H1 (cell line): ENCODE data around the gene MLF1. TPM values are rescaled to one million over a fixed set of nuclear protein-coding genes. Genes with fewer than 3 reads are reported as not detected.

Source experiments
- CTCF ChIA-PET: fragments of 300-600 bp; sonication (Branson Sonifier 250); formaldehyde crosslinking; loops from one replicate; lab custom pipeline; 2021; ENCODE audit not compliant: partially characterized antibody; lab: Charles Lee
- POLR2A ChIA-PET: fragments of 300-600 bp; sonication (Branson Sonifier 250); formaldehyde crosslinking; loops from one replicate; lab custom pipeline; 2021; ENCODE audit warnings: inconsistent platforms; ENCODE audit not compliant: partially characterized antibody; lab: Charles Lee
- DNase-seq, 2 experiments: peaks; one replicate each; pipeline versions ENCODE4 v3.0.0 to v3.0.0-alpha.2; 2010 to 2022; ENCODE audit warnings: low spot score in 2 of 2, low read depth in 1 of 2, mixed read lengths in 1 of 2
- FAIRE-seq: peaks from 2 replicates; lab custom pipeline; 2011; peaks lifted over from hg19 to GRCh38; lab: Jason Lieb, UNC
- H2AFZ ChIP-seq: 2 replicates; pipeline ENCODE4 v1.8.1; 2012; ENCODE audit warnings: low read length, inconsistent platforms
- H2AK5ac ChIP-seq: 2 replicates; pipeline ENCODE4 v1.6.1; 2013; ENCODE audit warnings: low read depth, low read length
- H2BK120ac ChIP-seq: replicated peaks from 2 replicates; pipeline ENCODE3; 2013; ENCODE audit warnings: low read depth, low read length, inconsistent platforms
- H2BK12ac ChIP-seq: 2 replicates; pipeline ENCODE4 v1.6.1; 2013; ENCODE audit warnings: low read depth, low read length
- H2BK15ac ChIP-seq: 2 replicates; pipeline ENCODE4 v1.6.1; 2013; ENCODE audit warnings: low read length
- H2BK20ac ChIP-seq: 2 replicates; pipeline ENCODE4 v1.6.1; 2013; ENCODE audit warnings: low read length
- H2BK5ac ChIP-seq: 2 replicates; pipeline ENCODE4 v1.6.1; 2013; ENCODE audit warnings: low read depth, low read length
- H3K14ac ChIP-seq: 2 replicates; pipeline ENCODE4 v1.6.1; 2013; ENCODE audit warnings: inconsistent platforms; ENCODE audit not compliant: insufficient read length
- H3K18ac ChIP-seq: 2 replicates; pipeline ENCODE4 v1.6.1; 2013; ENCODE audit warnings: low read length; ENCODE audit errors: extremely low read depth
- H3K23ac ChIP-seq: 2 replicates; pipeline ENCODE4 v1.6.1; 2013; ENCODE audit warnings: inconsistent platforms; ENCODE audit not compliant: insufficient read length
- H3K23me2 ChIP-seq: 2 replicates; pipeline ENCODE4 v1.6.1; 2013; ENCODE audit warnings: low read depth, low read length
- H3K27ac ChIP-seq: 2 replicates; pipeline ENCODE4 v1.6.1; 2011; ENCODE audit warnings: low read depth, low read length, inconsistent platforms
- H3K27me3 ChIP-seq, 4 experiments: replicated peaks in 1 of 4; 1 replicate in 1 of 4; 2 replicates in 3 of 4; pipeline versions ENCODE4 v1.6.1 to v1.8.1; 2011 to 2013; ENCODE audit warnings: low read length in 3 of 4, mild to moderate bottlenecking in 3 of 4, inconsistent platforms in 2 of 4, mixed read lengths in 2 of 4, moderate library complexity in 1 of 4; ENCODE audit not compliant: control insufficient read depth in 3 of 4, insufficient read depth in 3 of 4; ENCODE audit errors: extremely low read depth in 1 of 4
- H3K36me3 ChIP-seq, 4 experiments: 2 replicates each; pipeline versions ENCODE4 v1.6.1 to v1.8.1; 2011 to 2013; ENCODE audit warnings: mild to moderate bottlenecking in 4 of 4, low read length in 3 of 4, moderate library complexity in 2 of 4, control low read depth in 1 of 4, inconsistent platforms in 1 of 4; ENCODE audit not compliant: insufficient read depth in 4 of 4, control insufficient read depth in 2 of 4
- H3K4ac ChIP-seq: replicated peaks from 2 replicates; pipeline ENCODE3; 2013; ENCODE audit warnings: low read length, low read depth, mixed read lengths, inconsistent platforms; ENCODE audit not compliant: insufficient read length
- H3K4me1 ChIP-seq, 4 experiments: replicated peaks in 1 of 4; 1 replicate in 1 of 4; 2 replicates in 3 of 4; pipeline versions ENCODE4 v1.6.1 to v1.8.1; 2011 to 2013; ENCODE audit warnings: low read length in 3 of 4, inconsistent platforms in 2 of 4, mixed read lengths in 1 of 4; ENCODE audit not compliant: insufficient read depth in 4 of 4, control insufficient read depth in 3 of 4
- H3K4me2 ChIP-seq, 2 experiments: 2 replicates each; pipeline versions ENCODE4 v1.6.1 to v1.8.1; 2011 to 2013; ENCODE audit warnings: low read depth in 2 of 2, low read length in 2 of 2, control low read depth in 1 of 2, inconsistent platforms in 1 of 2, mild to moderate bottlenecking in 1 of 2; ENCODE audit not compliant: insufficient read depth in 1 of 2
- H3K4me3 ChIP-seq, 4 experiments: fragments of 200-600, 300-600 bp in 1 of 4; sonication (generic), shearing (Covaris generic), sonication (Bioruptor Twin) in 1 of 4; 2 replicates each; pipeline versions ENCODE4 v1.5.1 to v1.8.1; 2011 to 2016; ENCODE audit warnings: low read length in 4 of 4, low read depth in 3 of 4, control low read depth in 2 of 4, inconsistent platforms in 2 of 4, mild to moderate bottlenecking in 2 of 4, mixed read lengths in 1 of 4, moderate library complexity in 1 of 4; ENCODE audit not compliant: insufficient read depth in 2 of 4; ENCODE audit errors: extremely low read depth in 1 of 4
- H3K56ac ChIP-seq: replicated peaks from 2 replicates; pipeline ENCODE3; 2013; ENCODE audit warnings: low read depth, mild to moderate bottlenecking, mixed read lengths, low read length, inconsistent platforms; ENCODE audit not compliant: insufficient read length
- H3K79me1 ChIP-seq: 2 replicates; pipeline ENCODE4 v1.6.1; 2013; ENCODE audit warnings: low read depth, low read length, control low read depth
- H3K79me2 ChIP-seq, 2 experiments: 2 replicates each; pipeline versions ENCODE4 v1.6.1 to v1.8.1; 2012 to 2013; ENCODE audit warnings: low read length in 2 of 2, mild to moderate bottlenecking in 2 of 2, inconsistent platforms in 1 of 2; ENCODE audit not compliant: insufficient read depth in 2 of 2, control insufficient read depth in 1 of 2
- H3K9ac ChIP-seq, 4 experiments: replicated peaks in 1 of 4; 1 replicate in 1 of 4; 2 replicates in 3 of 4; pipeline versions ENCODE4 v1.6.1 to v1.8.1; 2011 to 2013; ENCODE audit warnings: low read depth in 3 of 4, low read length in 3 of 4, control low read depth in 2 of 4, mild to moderate bottlenecking in 2 of 4, moderate library complexity in 2 of 4, inconsistent platforms in 1 of 4; ENCODE audit errors: extremely low read depth in 1 of 4
- H3K9me3 ChIP-seq, 2 experiments: 2 replicates each; pipeline versions ENCODE4 v1.6.1 to v1.8.1; 2012 to 2013; ENCODE audit warnings: mild to moderate bottlenecking in 2 of 2, moderate library complexity in 2 of 2, control low read depth in 1 of 2, inconsistent platforms in 1 of 2, low read depth in 1 of 2, low read length in 1 of 2, mixed read lengths in 1 of 2; ENCODE audit not compliant: insufficient read depth in 2 of 2
- H4K20me1 ChIP-seq, 2 experiments: replicated peaks in 1 of 2; 2 replicates each; pipeline versions ENCODE3 to v1.8.1; 2011 to 2013; ENCODE audit warnings: inconsistent platforms in 2 of 2, low read length in 2 of 2, mild to moderate bottlenecking in 1 of 2; ENCODE audit not compliant: insufficient read depth in 2 of 2, control insufficient read depth in 1 of 2
- H4K5ac ChIP-seq: 2 replicates; pipeline ENCODE4 v1.6.1; 2013; ENCODE audit warnings: low read length, low read depth, mixed read lengths, inconsistent platforms; ENCODE audit not compliant: insufficient read length
- H4K8ac ChIP-seq: 2 replicates; pipeline ENCODE4 v1.8.0; 2013; ENCODE audit warnings: mild to moderate bottlenecking, moderate library complexity, low read length, inconsistent platforms; ENCODE audit not compliant: insufficient read depth; ENCODE audit errors: extremely low read depth
- H4K91ac ChIP-seq: replicated peaks from 2 replicates; pipeline ENCODE3; 2013; ENCODE audit warnings: low read length, mixed read lengths, inconsistent platforms; ENCODE audit not compliant: insufficient read length
- RBBP5 ChIP-seq: IDR thresholded peaks from 2 replicates; pipeline ENCODE4 v1.7.1; 2012; ENCODE audit warnings: low read depth, mild to moderate bottlenecking, inconsistent platforms, low read length, moderate library complexity, borderline replicate concordance
- WGBS, 2 experiments: shearing (Covaris generic) in 1 of 2; methylation state at CpG; one replicate each; pipeline versions ENCODE4 v1.1.6 to v1.1.7; 2013 to 2015; ENCODE audit warnings: low lambda C conversion rate in 2 of 2, mixed read lengths in 2 of 2, inconsistent platforms in 1 of 2, low coverage in 1 of 2, missing lambda C conversion rate in 1 of 2; ENCODE audit not compliant: insufficient replicate concordance in 2 of 2, insufficient coverage in 1 of 2, insufficient read length in 1 of 2; ENCODE audit errors: extremely low coverage in 1 of 2, missing lambda C conversion rate in 1 of 2; 5-methylcytosine and 5-hydroxymethylcytosine counted together
- polyA plus RNA-seq, 7 experiments: library from polyadenylated mRNA; depleted of rRNA in 3 of 7; stranded (reverse) in 5 of 7; unstranded in 2 of 7; fragments of >200 nt in 5 of 7; fragments of 200-250 nt in 2 of 7; gene quantifications; 1 replicate in 5 of 7; 2 replicates in 1 of 7; 4 replicates in 1 of 7; pipeline versions ENCODE4 v1.2.1 to v1.2.3, GENCODE V29; 2011 to 2013; ENCODE audit warnings: missing spikeins in 2 of 7, mixed read lengths in 2 of 7
- total RNA-seq: library from RNA; stranded (reverse); fragmentation: NEBNext Ultra II Directional; extraction: Animal tissue kit (Norgen Biotek cat#: 25700); gene quantifications from 2 replicates; pipeline ENCODE4 v1.2.1, GENCODE V29; 2021

Gene MLF1
- total and polyA plus RNA-seq, 2 of the 8 experiments (the other 6 are each of a cell fraction or from before 2014, with no cell fraction given) = 13.4 to 48.9 TPM

- H4K5ac ChIP-seq = no peak overlapping the region
- H3K4me3 ChIP-seq = no peak overlapping the region
- H3K4me2 ChIP-seq = no peak overlapping the region
- no peak overlapping the region for H2BK15ac ChIP-seq
- no peak for DNase-seq
- H3K23ac ChIP-seq = no peak overlapping the region
- no peak overlapping the region for H2BK5ac ChIP-seq
- ChIA-PET CTCF (interaction anchor here (0.6 to 2.4 kb wide), 2 partner anchors 15 to 84 kb away, joined by 3 to 5 read pairs; partner anchors contain the start of gene GFM1), POLR2A (interaction anchor here (1.4 kb wide), 1 partner anchor 11 kb away, joined by 3 read pairs; the partner anchor contains the start of gene MLF1)
- no peak overlapping the region for H3K18ac ChIP-seq
- H3K27me3 ChIP-seq = no peaks in the 10 kb centered on the region
- H3K27ac ChIP-seq = no peak overlapping the region
- H2BK12ac ChIP-seq = no peak overlapping the region
- peaks cover 6 to 8% of the 10 kb centered on the region in 2 experiments; a peak in 1 of 4 replicates for H3K9me3 ChIP-seq
- no peak overlapping the region for H2AK5ac ChIP-seq
- H3K36me3 ChIP-seq = no peaks in the 10 kb centered on the region
- H3K9ac ChIP-seq = no peak overlapping the region
- TF ChIP-seq RBBP5 = no peak
- H3K4ac ChIP-seq = no peak overlapping the region
- FAIRE-seq = no peak
- H3K56ac ChIP-seq = no peak overlapping the region
- H3K4me1 ChIP-seq = no peaks in the 10 kb centered on the region
- H3K79me2 ChIP-seq = no peaks in the 10 kb centered on the region
- no peak overlapping the region for H2AFZ ChIP-seq
- WGBS, 2 experiments = 83% methylated on average over 4 of the region's 4 CpGs; no CpG with 5 or more reads in 1 of the 2 experiments
- no peak overlapping the region for H2BK20ac ChIP-seq
- H4K8ac ChIP-seq = no peak overlapping the region
- no peak overlapping the region for H3K14ac ChIP-seq
- no peaks in the 10 kb centered on the region for H3K79me1 ChIP-seq
- no peaks in the 10 kb centered on the region for H4K20me1 ChIP-seq
- no peak overlapping the region for H4K91ac ChIP-seq
- H2BK120ac ChIP-seq = no peak overlapping the region
- no peaks in the 10 kb centered on the region for H3K23me2 ChIP-seq
Measured at GRCh38 chr3:158559504-158559903, 11.5 kb upstream of the MLF1 start.
